GM23338 (cell line): ENCODE measurements around the gene OCA2.

ENCODE experiments used
- EZH2 ChIP-seq: fragments of 200-600 bp; sonication (generic); IDR thresholded peaks from one replicate; pipeline ENCODE4 v1.8.0; 2017; ENCODE audit warnings: antibody characterized with exemption, mild to moderate bottlenecking, low read depth; ENCODE audit not compliant: unreplicated experiment
- EZH2phosphoT487 ChIP-seq: fragments of 200-600 bp; sonication (generic); IDR thresholded peaks from one replicate; pipeline ENCODE4 v1.8.1; 2018; ENCODE audit warnings: antibody characterized with exemption; ENCODE audit not compliant: unreplicated experiment
- JUNB ChIP-seq: IDR thresholded peaks from one replicate; pipeline ENCODE4 v1.6.1; 2016; ENCODE audit warnings: antibody characterized with exemption; ENCODE audit not compliant: unreplicated experiment
- POLR2AphosphoS5 ChIP-seq: IDR thresholded peaks from 2 replicates; pipeline ENCODE4 v1.6.1; 2016; ENCODE audit warnings: antibody characterized with exemption, low read depth
- TF ChIP-seq, protein P1 (sequence below), 2 experiments: fragments of 200-600 bp in 1 of 2; sonication (generic) in 1 of 2; conservative IDR thresholded peaks; 2 replicates each; pipeline versions ENCODE4 v1.5.1 to v1.6.1; 2016 to 2017; ENCODE audit warnings: antibody characterized with exemption in 2 of 2, low read depth in 2 of 2, mild to moderate bottlenecking in 2 of 2, moderate library complexity in 1 of 2

DNA sequence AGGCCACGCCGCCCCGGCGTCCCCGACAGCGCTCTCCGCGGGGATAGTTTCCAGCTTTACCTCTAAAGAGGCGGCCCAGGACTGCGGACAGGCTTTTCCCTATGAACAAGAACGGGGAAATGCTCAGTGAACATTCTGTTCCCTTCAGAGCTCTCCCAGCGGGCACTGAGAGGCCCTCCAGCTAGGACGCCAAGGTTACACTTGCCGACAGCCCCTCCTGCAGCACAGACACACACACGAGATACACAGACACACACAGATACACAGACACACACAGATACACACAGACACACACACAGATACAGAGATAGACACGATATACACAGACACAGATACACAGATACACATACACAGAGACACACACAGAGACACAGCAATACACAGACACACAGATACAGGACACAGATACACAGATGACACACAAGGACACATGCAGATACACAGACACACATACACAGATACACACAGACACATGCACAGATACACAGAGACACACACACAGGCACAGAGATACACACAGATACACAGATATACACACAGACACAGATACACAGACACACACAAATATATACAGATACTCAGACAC is 533 bp upstream of the OCA2 start:
- no peak for TF ChIP-seq JUNB
- TF ChIP-seq, protein P1, sequence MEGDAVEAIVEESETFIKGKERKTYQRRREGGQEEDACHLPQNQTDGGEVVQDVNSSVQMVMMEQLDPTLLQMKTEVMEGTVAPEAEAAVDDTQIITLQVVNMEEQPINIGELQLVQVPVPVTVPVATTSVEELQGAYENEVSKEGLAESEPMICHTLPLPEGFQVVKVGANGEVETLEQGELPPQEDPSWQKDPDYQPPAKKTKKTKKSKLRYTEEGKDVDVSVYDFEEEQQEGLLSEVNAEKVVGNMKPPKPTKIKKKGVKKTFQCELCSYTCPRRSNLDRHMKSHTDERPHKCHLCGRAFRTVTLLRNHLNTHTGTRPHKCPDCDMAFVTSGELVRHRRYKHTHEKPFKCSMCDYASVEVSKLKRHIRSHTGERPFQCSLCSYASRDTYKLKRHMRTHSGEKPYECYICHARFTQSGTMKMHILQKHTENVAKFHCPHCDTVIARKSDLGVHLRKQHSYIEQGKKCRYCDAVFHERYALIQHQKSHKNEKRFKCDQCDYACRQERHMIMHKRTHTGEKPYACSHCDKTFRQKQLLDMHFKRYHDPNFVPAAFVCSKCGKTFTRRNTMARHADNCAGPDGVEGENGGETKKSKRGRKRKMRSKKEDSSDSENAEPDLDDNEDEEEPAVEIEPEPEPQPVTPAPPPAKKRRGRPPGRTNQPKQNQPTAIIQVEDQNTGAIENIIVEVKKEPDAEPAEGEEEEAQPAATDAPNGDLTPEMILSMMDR (conservative IDR thresholded peaks at IDR 0.05; ENCODE audit: low read depth in 2 of 2): no peak
- no peak for TF ChIP-seq EZH2phosphoT487
- TF ChIP-seq POLR2AphosphoS5: no peak
- no peak for TF ChIP-seq EZH2
